Adrenal gland (tissue), 5 donors: ENCODE measurements around the gene POLG2.

Experiments used
- CTCF ChIP-seq, 6 experiments: fragments of 450-650 bp in 4 of 6; fragments of 200-600 bp in 2 of 6; sonication (generic) in 1 of 6; IDR thresholded peaks; 1 replicate in 5 of 6; 2 replicates in 1 of 6; pipeline versions ENCODE4 v1.5.1 to v1.8.0; 2016 to 2021; ENCODE audit warnings: antibody characterized with exemption in 6 of 6, mild to moderate bottlenecking in 2 of 6, moderate library complexity in 1 of 6
- POLR2A ChIP-seq, 2 donors: fragments of 450-650 bp; IDR thresholded peaks; one replicate each; pipeline ENCODE4 v1.6.1; 2017; ENCODE audit warnings: antibody characterized with exemption in 2 of 2, mild to moderate bottlenecking in 2 of 2, moderate library complexity in 1 of 2
- donor health status: DM: no; HTN: no; CAD: no.

GRCh38 chr17:64471440-64471839, 25.4 kb downstream of the POLG2 start:
- TF ChIP-seq CTCF (IDR thresholded peaks at IDR 0.05) = no peak
- TF ChIP-seq POLR2A (IDR thresholded peaks at IDR 0.05) = no peak
